T1000 (cell line): ENCODE results near the gene GPR65.

Experiments
- DNase-seq: peaks from one replicate; lab custom pipeline; 2025; ENCODE audit warnings: mixed read lengths; lab: John Stamatoyannopoulos, UW

The GPR65 gene, protein sequence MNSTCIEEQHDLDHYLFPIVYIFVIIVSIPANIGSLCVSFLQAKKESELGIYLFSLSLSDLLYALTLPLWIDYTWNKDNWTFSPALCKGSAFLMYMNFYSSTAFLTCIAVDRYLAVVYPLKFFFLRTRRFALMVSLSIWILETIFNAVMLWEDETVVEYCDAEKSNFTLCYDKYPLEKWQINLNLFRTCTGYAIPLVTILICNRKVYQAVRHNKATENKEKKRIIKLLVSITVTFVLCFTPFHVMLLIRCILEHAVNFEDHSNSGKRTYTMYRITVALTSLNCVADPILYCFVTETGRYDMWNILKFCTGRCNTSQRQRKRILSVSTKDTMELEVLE

GRCh38 chr14:88005050-88005481, at the start of gene GPR65:
GPR65 (plus strand) TSS chr14:88005135; CDS start chr14:88010848, 5,713 bp downstream.
- no peak for DNase-seq

DNA sequence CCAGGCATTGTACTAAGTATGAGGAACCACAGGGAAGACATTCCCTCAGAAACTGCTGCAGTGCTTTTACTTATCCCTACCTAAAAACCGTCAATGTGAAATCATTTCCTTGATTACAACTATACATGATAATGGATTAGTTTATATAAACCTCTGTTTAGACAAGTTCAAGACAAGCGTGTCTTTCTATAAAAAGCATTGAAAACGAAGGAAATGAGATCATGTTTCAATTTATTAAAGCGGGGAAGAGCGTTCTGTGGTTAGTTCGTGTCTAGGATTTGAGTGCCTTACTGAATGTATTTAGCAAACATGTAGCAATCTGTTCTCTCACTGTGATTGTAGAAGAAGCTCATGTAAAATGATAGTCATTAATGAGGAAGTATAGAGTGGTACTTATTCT, 49.4 kb upstream of the GPR65 start:
- DNase-seq, result no peak

GRCh38 chr14:87960013-87960787, 44.7 kb upstream of the GPR65 start:
- DNase-seq, result no peak

DNA sequence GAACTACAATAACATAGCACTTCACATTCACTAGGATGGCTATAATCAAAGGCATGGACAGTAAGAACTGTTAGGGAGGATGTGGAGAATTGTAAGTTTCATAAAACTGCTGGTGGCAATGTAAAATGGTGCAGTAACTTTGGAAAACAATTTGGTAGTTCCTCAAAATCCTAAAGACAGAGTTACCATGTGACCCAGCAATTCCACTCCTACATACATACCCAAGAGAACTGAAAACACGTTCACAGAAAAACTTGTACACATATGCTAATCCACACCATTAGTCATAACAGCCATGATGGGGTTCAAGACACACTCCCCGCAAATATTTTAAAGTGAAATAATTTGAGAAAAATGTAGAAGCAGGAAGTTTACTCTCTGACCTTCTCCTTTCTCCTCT, 43.7 kb upstream of the GPR65 start:
- DNase-seq, result no peak

DNA sequence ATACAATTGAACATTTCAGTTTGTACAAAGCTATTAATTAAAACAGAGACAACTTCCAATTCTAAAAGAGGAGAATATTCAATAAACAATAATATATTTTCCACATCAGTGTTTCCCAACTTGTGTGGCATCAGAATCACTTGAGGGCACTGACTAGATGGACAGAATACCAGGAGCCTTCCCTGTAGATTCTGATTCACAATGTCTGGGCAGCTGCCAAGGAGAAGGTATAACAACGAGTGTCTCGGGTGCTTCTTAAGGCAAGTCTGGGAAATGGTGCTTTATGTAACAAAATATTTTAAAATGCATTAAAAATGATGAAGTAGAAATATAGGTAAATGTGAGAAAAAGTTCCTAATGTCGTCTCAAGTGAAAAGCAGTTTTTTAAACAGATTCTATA, 38.1 kb upstream of the GPR65 start:
- no peak for DNase-seq

GRCh38 chr14:87967496-87967895, 37.4 kb upstream of the GPR65 start:
- no peak for DNase-seq

- no peak for DNase-seq
Observed at GRCh38 chr14:87971010-87971409, 33.9 kb upstream of the GPR65 start.

DNA sequence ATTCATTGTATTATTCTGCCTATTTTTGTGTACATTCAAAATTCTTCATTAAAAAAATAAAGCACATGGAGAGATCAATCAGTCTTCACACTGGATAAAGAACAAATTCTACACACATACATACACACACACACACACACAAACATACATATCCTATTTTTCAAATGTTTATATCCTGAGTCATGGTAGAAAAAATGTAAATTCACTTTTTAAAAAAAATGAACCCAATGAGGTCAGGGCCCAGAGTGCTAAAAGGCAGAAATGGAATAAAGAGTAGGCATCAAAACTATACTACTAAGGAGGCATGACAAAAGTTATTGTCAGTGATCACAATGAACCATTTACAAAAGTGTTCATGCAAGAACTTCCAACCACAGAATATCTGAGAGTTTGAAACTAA, 29.3 kb upstream of the GPR65 start:
- no peak for DNase-seq

- DNase-seq, result no peak
Observed at GRCh38 chr14:87979689-87980088, 25.2 kb upstream of the GPR65 start.

DNA sequence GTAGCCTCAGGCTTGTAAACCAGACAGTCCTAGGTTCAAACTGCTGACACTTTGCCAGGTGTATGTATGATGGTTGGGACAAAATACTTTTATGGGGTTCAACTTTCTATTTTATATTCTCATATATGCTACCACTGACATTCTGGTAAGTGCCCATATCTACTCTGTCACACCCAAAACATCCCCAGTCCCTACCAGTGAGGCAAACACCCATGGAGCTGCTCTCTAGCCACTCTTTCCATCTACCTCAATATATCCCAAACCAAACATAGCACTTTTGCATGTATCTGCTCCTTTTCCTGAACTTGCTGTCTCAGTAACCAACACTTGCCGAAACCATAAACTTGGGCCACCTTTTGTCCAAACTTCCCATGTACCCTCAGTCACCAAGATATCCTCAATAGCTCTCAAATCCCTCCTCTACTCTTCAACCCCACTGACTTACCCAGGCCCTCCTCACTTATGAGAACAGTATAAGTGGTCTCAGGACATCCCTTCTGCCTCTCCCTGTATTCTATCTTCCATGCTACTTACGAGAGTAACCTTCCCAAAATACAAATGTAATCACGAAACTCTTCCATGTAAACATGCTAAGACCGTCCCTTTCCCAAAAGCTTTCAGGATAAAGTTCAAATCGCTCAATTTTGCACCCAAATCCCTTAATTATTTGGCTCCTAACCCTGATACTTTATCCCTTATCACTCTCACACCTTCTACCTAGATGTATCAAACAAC, 15.5 kb upstream of the GPR65 start:
- DNase-seq, result no peak

DNA sequence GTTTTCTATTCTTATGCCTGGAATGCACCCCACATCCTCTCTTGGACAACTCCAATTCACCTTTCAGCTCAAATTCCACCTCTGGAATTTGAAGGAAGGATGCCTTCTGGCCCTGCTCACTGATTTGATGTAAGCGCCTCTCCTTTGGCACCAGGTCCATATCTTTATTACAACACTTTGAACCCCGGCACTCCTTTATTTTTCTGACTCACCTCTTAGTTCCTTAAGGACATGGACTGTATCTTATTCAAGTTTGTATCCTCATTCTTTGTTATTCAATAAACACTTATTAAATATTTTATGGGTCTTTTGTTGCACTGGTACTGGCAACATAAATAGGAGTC, 15.0 kb upstream of the GPR65 start:
- no peak for DNase-seq

DNA sequence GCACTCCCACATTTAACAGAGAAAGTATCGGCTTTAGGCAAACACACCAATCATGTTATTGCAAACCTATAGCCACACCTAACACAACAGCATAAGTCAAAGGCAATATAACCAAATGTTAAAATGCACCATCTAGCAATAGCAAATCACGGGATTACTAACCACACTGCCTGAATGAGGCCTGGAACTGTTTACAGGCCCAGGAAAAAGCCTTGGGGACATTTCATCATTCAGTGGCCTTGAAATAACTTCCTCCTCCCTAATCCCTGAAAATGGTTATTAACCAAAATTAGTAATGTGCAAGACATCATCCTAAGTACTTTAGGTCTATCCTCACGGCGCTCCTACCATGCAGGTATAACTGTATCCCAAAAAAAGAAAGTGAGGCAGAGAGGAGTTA, 14.3 kb upstream of the GPR65 start:
- DNase-seq, result no peak

DNA sequence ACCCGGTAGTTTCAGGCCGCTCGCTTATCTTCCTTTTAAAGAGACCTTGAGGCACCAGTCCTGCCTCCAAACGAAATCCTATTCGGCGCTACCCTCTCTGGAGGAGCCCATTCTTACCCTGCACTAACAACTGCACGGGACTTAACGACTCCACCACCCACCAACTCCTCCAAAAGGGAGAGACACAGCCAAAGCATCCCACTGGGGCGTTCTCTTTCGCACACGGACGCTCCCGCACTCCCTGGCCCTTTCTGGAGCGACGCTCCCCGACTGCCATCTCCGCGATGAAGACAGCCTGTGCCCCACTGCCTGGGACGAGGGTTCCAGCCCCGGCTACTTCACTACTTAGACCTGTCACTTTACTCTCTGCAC, 12.6 kb upstream of the GPR65 start:
- DNase-seq, result no peak

DNA sequence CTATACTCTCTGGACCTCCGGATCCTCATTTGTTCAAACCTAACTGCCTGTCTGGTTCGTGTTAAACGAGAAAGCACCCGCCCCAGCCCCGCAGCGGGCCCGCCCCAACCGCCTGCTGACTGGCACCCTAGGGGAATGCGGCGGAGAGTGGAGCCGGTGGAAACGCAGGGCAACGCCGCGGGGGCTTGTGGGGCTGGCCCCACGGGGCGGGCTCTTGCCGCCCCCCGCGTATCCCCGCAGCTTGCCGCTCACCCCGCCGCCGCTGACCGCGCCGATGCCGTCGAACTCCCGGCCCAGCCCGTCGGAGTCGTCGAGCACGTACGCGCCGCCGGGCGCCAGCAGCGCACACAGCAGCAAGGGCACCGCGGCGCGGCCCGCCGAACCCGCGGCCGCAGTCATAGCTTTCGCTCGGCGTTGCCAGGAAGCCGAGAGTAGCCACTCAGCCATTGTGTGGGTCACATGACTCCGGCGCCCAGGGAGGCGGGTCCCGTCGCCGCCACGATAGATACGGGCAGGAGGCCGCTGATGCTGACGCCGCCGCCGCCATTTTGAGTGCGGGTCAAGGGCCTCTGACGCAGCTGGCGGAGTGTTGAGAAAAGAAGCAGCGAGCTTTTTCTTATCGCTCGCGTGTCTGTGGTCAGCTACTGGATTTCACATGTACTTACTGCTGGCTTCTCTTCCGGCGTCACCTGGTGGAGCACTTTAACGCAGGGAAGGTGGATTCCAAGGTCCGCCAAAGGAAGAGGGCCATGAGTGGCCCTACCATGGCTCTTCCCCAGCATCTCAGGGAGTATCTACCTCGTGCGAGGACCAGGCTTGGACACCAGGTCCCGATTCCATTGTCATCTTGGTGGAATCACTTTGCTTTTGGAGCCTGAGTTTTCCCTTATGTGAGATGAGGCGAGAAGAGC, 12.0 kb upstream of the GPR65 start, which contains the start of gene GALC:
Gene GALC, minus strand, starts transcription at position 465 of the 911 bp plus-strand sequence. Its CDS starts 18 bp downstream, at position 447.
- peak; percentile 81 for DNase-seq

- DNase-seq, result no peak
Observed at GRCh38 chr14:87994974-87995373, 10.0 kb upstream of the GPR65 start.

DNA sequence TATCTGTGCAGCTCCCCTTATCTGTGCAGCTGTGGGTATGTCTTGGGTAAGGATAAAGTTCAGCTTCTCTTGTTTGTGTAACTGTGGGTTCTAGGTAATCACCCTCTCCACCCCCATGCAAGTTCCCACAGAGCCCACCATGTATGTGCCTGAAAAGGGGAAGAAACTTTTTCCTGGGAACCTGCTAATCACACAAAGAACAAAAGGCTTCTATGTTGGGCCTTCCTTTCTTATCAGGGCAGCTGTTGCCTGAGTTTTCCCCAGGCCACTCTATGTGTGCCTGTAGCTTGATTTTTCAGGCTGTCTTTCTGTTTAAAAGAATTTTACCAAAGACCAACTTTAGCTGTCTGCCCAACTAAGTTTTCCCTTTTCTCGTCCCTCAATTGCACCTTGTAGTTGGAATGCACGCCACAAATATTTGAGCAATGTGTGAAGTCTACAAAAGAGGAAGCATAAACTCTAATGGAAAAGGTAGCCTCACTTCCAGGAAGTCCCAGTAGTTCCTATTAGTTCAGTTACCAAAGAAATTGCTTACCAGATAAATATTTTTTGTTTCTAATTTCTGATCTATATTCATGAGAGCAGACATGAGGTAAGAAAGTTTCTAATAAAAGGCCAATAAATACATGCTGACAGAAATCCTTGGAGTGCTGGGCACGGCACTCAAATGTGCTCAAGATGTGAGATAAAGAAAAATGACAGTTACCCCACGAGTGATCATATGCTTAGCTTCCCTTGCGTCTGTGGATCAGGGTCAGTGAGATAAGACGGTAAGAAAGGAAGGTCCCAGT, 9.2 kb upstream of the GPR65 start:
- DNase-seq, result no peak

DNA sequence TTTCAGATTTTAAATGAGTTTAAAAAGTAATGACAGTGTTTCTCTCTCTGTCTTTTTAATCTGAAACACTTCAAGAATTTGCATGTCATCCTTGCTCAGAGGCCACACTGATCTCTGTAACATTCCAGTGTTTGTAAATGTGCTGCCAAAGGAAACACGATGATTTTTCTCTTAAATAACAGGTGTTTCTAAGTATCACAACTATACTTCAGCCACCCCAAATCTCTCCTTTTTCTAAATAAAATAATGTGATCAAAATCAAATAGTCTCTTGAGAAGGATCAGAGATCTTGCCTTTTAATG, 8.7 kb upstream of the GPR65 start:
- DNase-seq, result no peak

- DNase-seq, result no peak
Observed at GRCh38 chr14:87998482-87998881, 6.5 kb upstream of the GPR65 start.

- no peak for DNase-seq
Observed at GRCh38 chr14:87999277-87999676, 5.7 kb upstream of the GPR65 start.

DNA sequence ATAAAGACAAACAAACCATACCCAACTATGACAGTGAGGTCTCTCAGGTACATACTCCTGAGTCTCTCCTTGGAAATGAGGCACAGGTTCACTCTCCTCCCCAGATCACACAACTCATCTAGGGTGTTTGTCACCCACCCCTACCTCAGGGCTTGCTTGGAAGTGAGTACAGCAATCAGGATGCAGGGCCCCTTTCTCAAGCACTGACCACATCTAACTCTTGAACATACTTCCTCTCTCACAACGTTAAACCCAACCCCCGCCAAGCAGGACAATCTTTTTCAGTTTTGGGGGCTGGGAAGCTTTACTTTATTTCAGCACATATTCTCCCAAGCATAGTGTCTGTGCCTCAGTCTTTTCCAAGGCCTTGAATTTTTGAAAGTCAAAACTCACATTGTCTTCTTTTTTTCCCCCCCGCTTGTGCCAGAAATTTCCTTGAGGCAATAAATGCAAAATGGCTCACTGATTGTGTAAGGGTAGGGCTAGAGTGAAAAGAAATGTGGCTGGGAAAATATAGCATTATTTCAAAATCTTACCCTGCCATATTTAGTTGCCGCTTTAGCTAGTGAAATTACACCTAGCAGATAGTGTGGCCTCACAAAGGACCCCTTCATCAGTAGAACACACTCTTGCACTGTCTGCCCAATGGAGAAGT, 2.4 kb upstream of the GPR65 start:
- no peak for DNase-seq

GRCh38 chr14:88003425-88003824, 1.5 kb upstream of the GPR65 start:
- no peak for DNase-seq
